K562 (cell line): ENCODE measurements around the gene APCDD1. TPM values are rescaled to one million over a fixed set of nuclear protein-coding genes. Genes with fewer than 3 reads are reported as not detected.

Experiments
- ATAC-seq: fragments of 200-7000 bp; cut with Tn5 transposase; 3 replicates; pipeline ENCODE4 v1.9.1; 2020; ENCODE audit warnings: moderate library complexity
- Bru-seq: library from RNA; stranded (reverse); fragments of 400-500 nt; gene quantifications from one replicate; lab custom pipeline; 2021; lab: Mats Ljungman, UMichigan
- BruChase-seq, 2 experiments: library from RNA; stranded (reverse); fragments of 400-500 nt; gene quantifications; one replicate each; lab custom pipeline; 2021; lab: Mats Ljungman, UMichigan
- BruUV-seq: library from RNA; stranded (reverse); fragments of 400-500 nt; replicated peaks from 2 replicates; lab custom pipeline; 2021; lab: Mats Ljungman, UMichigan
- CTCF ChIA-PET: fragments of 300-600 bp; formaldehyde crosslinking; extraction: SDS; loops from one replicate; lab custom pipeline; 2021; ENCODE audit warnings: low intra/inter-chr PET ratio; lab: Yijun Ruan, JAX
- POLR2A ChIA-PET: fragments of 300-600, 350-650 bp; sonication (Branson Sonifier 250); formaldehyde crosslinking; extraction: SDS; loops from one replicate; lab custom pipeline; 2021; ENCODE audit warnings: antibody characterized with exemption, inconsistent platforms; lab: Yijun Ruan, JAX
- DNase-seq, 4 experiments: peaks; one replicate each; pipeline versions ENCODE4 v3.0.0 to v3.0.0-alpha.2; 2011 to 2018; ENCODE audit warnings: low spot score in 3 of 4, mixed read lengths in 3 of 4; ENCODE audit errors: extremely low read depth in 1 of 4
- FAIRE-seq: peaks from 2 replicates; lab custom pipeline; 2011; peaks lifted over from hg19 to GRCh38; lab: Jason Lieb, UNC
- H2AFZ ChIP-seq: 2 replicates; pipeline ENCODE4 v1.6.0; 2011; ENCODE audit warnings: low read depth, low read length, control low read depth, inconsistent platforms
- H3K27ac ChIP-seq: fragments of 200-600 bp; 3 replicates; pipeline ENCODE4 v1.8.0; 2011; ENCODE audit warnings: low read depth, mild to moderate bottlenecking, control low read depth, inconsistent platforms, low read length, moderate library complexity, mixed read lengths; ENCODE audit errors: extremely low read depth
- H3K27me3 ChIP-seq, 2 experiments: fragments of 300-600 bp in 1 of 2; 2 replicates in 1 of 2; 3 replicates in 1 of 2; pipeline versions ENCODE4 v1.6.0 to v1.8.0; 2011; ENCODE audit warnings: inconsistent platforms in 2 of 2, low read length in 2 of 2, mild to moderate bottlenecking in 1 of 2, mixed read lengths in 1 of 2, moderate library complexity in 1 of 2; ENCODE audit not compliant: control insufficient read depth in 2 of 2, insufficient read depth in 2 of 2
- H3K36me3 ChIP-seq: fragments of 300-600 bp; 3 replicates; pipeline ENCODE4 v1.8.0; 2011; ENCODE audit warnings: mild to moderate bottlenecking, low read length, inconsistent platforms; ENCODE audit not compliant: control insufficient read depth, insufficient read depth
- H3K4me1 ChIP-seq, 2 experiments: fragments of 200-600 bp in 1 of 2; replicated peaks in 1 of 2; 2 replicates in 1 of 2; 3 replicates in 1 of 2; pipeline versions ENCODE4 v1.5.1 to v1.8.0; 2011; ENCODE audit warnings: inconsistent platforms in 2 of 2, low read length in 2 of 2, mild to moderate bottlenecking in 1 of 2, mixed read lengths in 1 of 2, moderate library complexity in 1 of 2; ENCODE audit not compliant: control insufficient read depth in 2 of 2, insufficient read depth in 2 of 2
- H3K4me2 ChIP-seq: 2 replicates; pipeline ENCODE4 v1.6.1; 2011; ENCODE audit warnings: low read length, control low read depth, inconsistent platforms, mixed read lengths; ENCODE audit not compliant: insufficient read depth
- H3K4me3 ChIP-seq: fragments of 200-600 bp; sonication (generic), shearing (Covaris generic); 2 replicates; pipeline ENCODE4 v1.5.1; 2016; ENCODE audit warnings: control low read depth, inconsistent platforms
- H3K79me2 ChIP-seq: fragments of 200-600 bp; 3 replicates; pipeline ENCODE4 v1.8.0; 2011; ENCODE audit warnings: low read length, inconsistent platforms; ENCODE audit not compliant: control insufficient read depth, insufficient read depth
- H3K9ac ChIP-seq, 2 experiments: 2 replicates each; pipeline versions ENCODE4 v1.6.0 to v1.6.1; 2011; ENCODE audit warnings: low read depth in 2 of 2, low read length in 2 of 2, control low read depth in 1 of 2, inconsistent platforms in 1 of 2, mild to moderate bottlenecking in 1 of 2, mixed read lengths in 1 of 2; ENCODE audit not compliant: insufficient read depth in 1 of 2
- H3K9me1 ChIP-seq: one replicate; pipeline ENCODE4 v1.6.0; 2011; ENCODE audit warnings: inconsistent platforms, mild to moderate bottlenecking, low read length, moderate library complexity; ENCODE audit not compliant: control insufficient read depth, insufficient read depth
- H3K9me3 ChIP-seq: replicated peaks from 2 replicates; pipeline ENCODE4 v1.5.1; 2011; ENCODE audit warnings: low read depth, low read length, inconsistent platforms; ENCODE audit not compliant: control insufficient read depth, insufficient read depth
- H4K20me1 ChIP-seq: replicated peaks from 2 replicates; pipeline ENCODE4 v1.6.1; 2011; ENCODE audit warnings: low read length, inconsistent platforms, mixed read lengths; ENCODE audit not compliant: control insufficient read depth, insufficient read depth
- CTCFL ChIP-seq: IDR thresholded peaks from 2 replicates; pipeline ENCODE4 v1.6.1; 2011; ENCODE audit warnings: borderline replicate concordance, low read depth, mild to moderate bottlenecking, moderate library complexity, low read length; ENCODE audit not compliant: insufficient read depth, poor library complexity, severe bottlenecking
- EP400 ChIP-seq: fragments of 450-650 bp; IDR thresholded peaks from 2 replicates; pipeline ENCODE4 v1.6.1; 2017; ENCODE audit warnings: antibody characterized with exemption, mild to moderate bottlenecking, moderate library complexity
- FOXA3 ChIP-seq, 2 experiments: fragments of 450-650 bp in 1 of 2; sonication (generic) in 1 of 2; formaldehyde crosslinking; IDR thresholded peaks in 1 of 2; conservative IDR thresholded peaks in 1 of 2; 2 replicates each; pipeline versions ENCODE4 v1.4.0 to v1.8.0; 2020 to 2022; ENCODE audit warnings: mild to moderate bottlenecking in 2 of 2, missing genetic modification reagents in 1 of 2
- FOXP1 ChIP-seq: sonication (generic); formaldehyde crosslinking; IDR thresholded peaks from 2 replicates; pipeline ENCODE4 v1.8.0; 2022; ENCODE audit warnings: mild to moderate bottlenecking, missing genetic modification reagents
- HMG20A ChIP-seq: fragments of 450-650 bp; formaldehyde crosslinking; conservative IDR thresholded peaks from 2 replicates; pipeline ENCODE4 v1.4.0; 2020; ENCODE audit warnings: mild to moderate bottlenecking, mixed read lengths
- JUN ChIP-seq, 2 experiments: sonication (generic) in 1 of 2; formaldehyde crosslinking in 1 of 2; IDR thresholded peaks; 2 replicates each; pipeline versions ENCODE4 v1.6.1 to v1.8.0; 2012 to 2022; ENCODE audit warnings: borderline replicate concordance in 2 of 2, mild to moderate bottlenecking in 2 of 2, improper control_type of control experiment in 1 of 2, low read depth in 1 of 2, low read length in 1 of 2, missing genetic modification reagents in 1 of 2
- PRMT5 ChIP-seq: sonication (generic); formaldehyde crosslinking; IDR thresholded peaks from 2 replicates; pipeline ENCODE4 v1.5.0; 2020; ENCODE audit warnings: missing genetic modification reagents
- RCOR1 ChIP-seq, 2 experiments: IDR thresholded peaks; 2 replicates each; pipeline ENCODE4 v1.6.1; 2012; ENCODE audit warnings: low read depth in 2 of 2, low read length in 2 of 2, borderline replicate concordance in 1 of 2, improper control_type of control experiment in 1 of 2
- SMARCC2 ChIP-seq: fragments of 450-650 bp; IDR thresholded peaks from 2 replicates; pipeline ENCODE4 v1.6.1; 2017; ENCODE audit warnings: antibody characterized with exemption, moderate library complexity, mild to moderate bottlenecking, low read depth
- SREBF2 ChIP-seq: sonication (generic); formaldehyde crosslinking; IDR thresholded peaks from 2 replicates; pipeline ENCODE4 v1.4.0; 2020; ENCODE audit warnings: mild to moderate bottlenecking, missing genetic modification reagents
- U2AF2 ChIP-seq: fragments of 200-400 bp; formaldehyde crosslinking; optimal IDR thresholded peaks from 2 replicates; pipeline ENCODE3; 2017; ENCODE audit warnings: low read depth, mild to moderate bottlenecking, low read length
- ZNF232 ChIP-seq: sonication (generic); formaldehyde crosslinking; IDR thresholded peaks from 2 replicates; pipeline ENCODE4 v1.8.0; 2022; ENCODE audit warnings: mild to moderate bottlenecking, missing genetic modification reagents
- ZNF324 ChIP-seq: fragments of 250-450 bp; sonication (Bioruptor Pico); IDR thresholded peaks from 2 replicates; pipeline ENCODE4 v1.4.0; 2020; ENCODE audit warnings: mild to moderate bottlenecking
- ZNF695 ChIP-seq: fragments of 450-650 bp; formaldehyde crosslinking; IDR thresholded peaks from 2 replicates; pipeline ENCODE4 v1.4.0; 2020; ENCODE audit warnings: mild to moderate bottlenecking, moderate library complexity
- ZNF780A ChIP-seq: fragments of 250-450 bp; sonication (Bioruptor Pico); IDR thresholded peaks from 2 replicates; pipeline ENCODE4 v1.5.0; 2021; ENCODE audit warnings: mild to moderate bottlenecking
- whole genome bisulfite sequencing: fragments of 100-300 bp; shearing (Covaris generic); methylation state at CpG from one replicate; pipeline ENCODE4 v1.1.6; 2016; ENCODE audit warnings: low coverage, mixed read lengths; ENCODE audit not compliant: insufficient coverage; ENCODE audit errors: missing lambda C conversion rate; 5-methylcytosine and 5-hydroxymethylcytosine counted together
- in situ Hi-C: fragments of 300-500 bp; cut with MboI; formaldehyde crosslinking; loops from 4 replicates; pipeline ENCODE4 v1.15.0; 2018; ENCODE audit warnings: inconsistent platforms, mixed read lengths
- intact Hi-C: fragments of 100-400 bp; cut with micrococcal nuclease; formaldehyde crosslinking; loops from 2 replicates; pipeline ENCODE4 v1.14.2; 2022
- long read RNA-seq, 3 experiments: library from polyadenylated mRNA in 2 of 3; library from RNA in 1 of 3; unstranded in 2 of 3; stranded (forward) in 1 of 3; transcript quantifications; one replicate each; pipeline ENCODE4 v2.0.0, GENCODE V29; 2019 to 2022
- polyA minus RNA-seq, 3 experiments: library from RNA; depleted of rRNA, polyadenylated mRNA; stranded (reverse); fragments of >200 nt; gene quantifications; 2 replicates each; pipeline ENCODE4 v1.2.3, GENCODE V29; 2011
- polyA plus RNA-seq, 8 experiments: library from polyadenylated mRNA; depleted of rRNA in 4 of 8; stranded (reverse) in 5 of 8; unstranded in 3 of 8; fragments of >200 nt; fragmentation: Nextera tagmentation in 2 of 8; fragmentation: Illumina TruSeq in 1 of 8; extraction: Ambion mirVana in 2 of 8; extraction: Trizol in 1 of 8; gene quantifications; 2 replicates each; pipeline versions ENCODE4 v1.2.1 to v1.2.3, GENCODE V29; 2011 to 2014; ENCODE audit warnings: inconsistent platforms in 1 of 8, missing spikeins in 1 of 8
- total RNA-seq, 7 experiments: library from RNA; depleted of rRNA in 6 of 7; stranded (reverse); fragments of >200 nt in 6 of 7; fragmentation: Illumina TruSeq in 2 of 7; extraction: Trizol in 2 of 7; gene quantifications; 2 replicates each; pipeline versions ENCODE4 v1.2.1 to v1.2.3, GENCODE V29; 2011 to 2021; ENCODE audit warnings: low replicate concordance in 1 of 7

The APCDD1 gene
- not detected in 2 replicates for total RNA-seq (2011; cell fraction: chromatin; rRNA removed; ENCODE audit: low replicate concordance)
- total RNA-seq (2011; cell fraction: nucleolus; rRNA removed) = not detected in 2 replicates
- not detected in 2 replicates for total RNA-seq (2011; cell fraction: nucleoplasm; rRNA removed)
- total RNA-seq (2014; rRNA removed) = not detected in 2 replicates
- total RNA-seq (2014; rRNA removed; fragmentation: Illumina TruSeq; extraction: Trizol) = not detected in 2 replicates
- total RNA-seq (2015; rRNA removed; fragmentation: Illumina TruSeq; extraction: Trizol) = not detected in 2 replicates
- 0.07 TPM in 1 of 2 replicates, not detected in the other for total RNA-seq (2021)
- polyA plus RNA-seq (2011; rRNA removed) = not detected in 2 replicates
- not detected in 2 replicates for polyA plus RNA-seq (2011; cell fraction: cytosol; rRNA removed)
- not detected in 2 replicates for polyA plus RNA-seq (2011; cell fraction: nucleus; rRNA removed)
- not detected in 2 replicates for polyA plus RNA-seq (2012)
- not detected in 2 replicates for polyA plus RNA-seq (2014; fragmentation: Illumina TruSeq; extraction: Trizol)
- not detected for polyA plus RNA-seq (2014; fragmentation: Nextera tagmentation; extraction: Ambion mirVana)
- polyA plus RNA-seq (2014; rRNA removed) = not detected in 2 replicates
- polyA minus RNA-seq (2011; rRNA and poly(A)+ RNA removed) = not detected in 2 replicates
- polyA minus RNA-seq (2011; cell fraction: cytosol; rRNA and poly(A)+ RNA removed) = not detected in 2 replicates
- polyA minus RNA-seq (2011; cell fraction: nucleus; rRNA and poly(A)+ RNA removed) = not detected in 2 replicates
- not detected for Bru-seq, nascent RNA
- not detected for BruChase-seq, experiment 1, labeled RNA remaining after a 2-hour chase
- not detected for BruChase-seq, experiment 2, labeled RNA remaining after a 6-hour chase
- long read RNA-seq, experiment 1 = 0 reads
- long read RNA-seq, experiment 2 = 0 reads
- long read RNA-seq, experiment 3 = 0 reads

GRCh38 chr18:10453806-10454680, at the start of gene APCDD1:
TSS of gene APCDD1 (plus strand) at chr18:10454635. CDS start at chr18:10454982, 347 bp downstream.
- CTCF ChIA-PET = no interaction called here
- H3K4me1 ChIP-seq = peaks cover 0 to 4% of the 10 kb centered on the region in 2 experiments; a peak in 1 of 5 replicates
- in situ Hi-C loops = no loop called here
- H3K27ac ChIP-seq = no peak within 1 kb of the TSS
- no peak within 1 kb of the TSS for H3K9ac ChIP-seq
- no peak within 1 kb of the TSS for H2AFZ ChIP-seq
- H3K36me3 ChIP-seq = no peaks in the 10 kb centered on the region
- H3K9me3 ChIP-seq = no peaks in the 10 kb centered on the region
- FAIRE-seq (no peak), ATAC-seq (no peak), DNase-seq (peak in 1 of 4 experiments; percentile 20)
- POLR2A ChIA-PET = interaction anchor here (0.6 kb wide), 2 partner anchors 263 to 401 kb away, joined by 3 to 4 read pairs; no protein-coding TSS in a partner anchor
- WGBS = 26% methylated on average over 24 of the region's 64 CpGs
- intact Hi-C loops = no loop called here
- H3K9me1 ChIP-seq = no peaks in the 10 kb centered on the region
- H3K4me3 ChIP-seq = no peak within 1 kb of the TSS
- no peaks in the 10 kb centered on the region for H3K79me2 ChIP-seq
- H3K4me2 ChIP-seq = no peak within 1 kb of the TSS
- H4K20me1 ChIP-seq = no peaks in the 10 kb centered on the region
- no TSS peak for BruUV-seq
- H3K27me3 ChIP-seq = peaks cover 12 to 30% of the 10 kb centered on the region in 2 experiments; a peak in 4 of 5 replicates
- no peak for TF ChIP-seq ZNF695 (CRISPR knock-in tag)
- no peak for TF ChIP-seq SREBF2 (CRISPR knock-in tag)
- TF ChIP-seq ZNF232 (CRISPR knock-in tag) = no peak
- no peak for TF ChIP-seq SMARCC2
- no peak for TF ChIP-seq ZNF324
- TF ChIP-seq HMG20A = no peak
- TF ChIP-seq ZNF780A (CRISPR knock-in tag) = no peak
- TF ChIP-seq FOXA3 (CRISPR knock-in tag; conservative IDR thresholded peaks at IDR 0.05 in 1 of 2, IDR thresholded peaks at IDR 0.05 in 1 of 2) = no peak
- no peak for TF ChIP-seq FOXP1 (CRISPR knock-in tag)
- no peak for TF ChIP-seq EP400
- TF ChIP-seq CTCFL = no peak
- no peak for TF ChIP-seq JUN (IDR thresholded peaks at IDR 0.05; ENCODE audit: borderline replicate concordance, low read depth, low read length)
- no peak for TF ChIP-seq JUN (CRISPR knock-in tag; IDR thresholded peaks at IDR 0.05; ENCODE audit: borderline replicate concordance)
- no peak for TF ChIP-seq RCOR1 (IDR thresholded peaks at IDR 0.05; ENCODE audit: borderline replicate concordance in 1 of 2, low read depth in 2 of 2, low read length in 2 of 2)
- no peak for TF ChIP-seq PRMT5 (CRISPR knock-in tag)
- TF ChIP-seq U2AF2 = no peak
